NCI-H345 treated with DMSO at 0.1 percent for 48 hours (cell line): Measurements from ENCODE around the gene TPMT.
"Not testable (repeated sequence)": the region's sequence is repeated elsewhere in the genome, so short reads cannot be mapped to it uniquely, and the experiment has no call there.

Source experiments
- DNase-seq: peaks from one replicate; lab custom pipeline; 2025; ENCODE audit not compliant: unreplicated experiment; lab: John Stamatoyannopoulos, UW

Gene TPMT

GRCh38 chr6:18154507-18155149 is at the start of gene TPMT:
TSS of gene TPMT (minus strand) at chr6:18155077. CDS start at chr6:18149127, 5,950 bp downstream.
- peak; percentile 94 for DNase-seq

- DNase-seq = no peak
Measured at GRCh38 chr6:18203786-18204185, 48.9 kb upstream of the TPMT start.

GRCh38 chr6:18192026-18192425 is 37.1 kb upstream of the TPMT start:
- no peak for DNase-seq

- DNase-seq = no peak
Measured at GRCh38 chr6:18189196-18189595, 34.3 kb upstream of the TPMT start.

- DNase-seq = no peak
Measured at GRCh38 chr6:18187701-18188100, 32.8 kb upstream of the TPMT start.

- no peak for DNase-seq
Measured at GRCh38 chr6:18186540-18187250, 31.8 kb upstream of the TPMT start.

- DNase-seq = no peak
Measured at GRCh38 chr6:18186033-18186432, 31.2 kb upstream of the TPMT start.

- no peak for DNase-seq
Measured at GRCh38 chr6:18185624-18186023, 30.7 kb upstream of the TPMT start.

GRCh38 chr6:18183766-18184165 is 28.9 kb upstream of the TPMT start:
- DNase-seq = no peak

- no peak for DNase-seq
Measured at GRCh38 chr6:18182568-18182967, 27.7 kb upstream of the TPMT start.

GRCh38 chr6:18179770-18180356 is 25.0 kb upstream of the TPMT start:
- DNase-seq = no peak

GRCh38 chr6:18178960-18179615 is 24.2 kb upstream of the TPMT start:
- DNase-seq = no peak

GRCh38 chr6:18177286-18177965 is 22.5 kb upstream of the TPMT start:
- no peak for DNase-seq

GRCh38 chr6:18176198-18176597 is 21.3 kb upstream of the TPMT start:
- not testable (repeated sequence) for DNase-seq

- no peak for DNase-seq
Measured at GRCh38 chr6:18171871-18172270, 17.0 kb upstream of the TPMT start.

- no peak for DNase-seq
Measured at GRCh38 chr6:18168264-18168663, 13.4 kb upstream of the TPMT start.

- DNase-seq = no peak
Measured at GRCh38 chr6:18166312-18167036, 11.6 kb upstream of the TPMT start.

- no peak for DNase-seq
Measured at GRCh38 chr6:18165751-18166150, 10.9 kb upstream of the TPMT start.

GRCh38 chr6:18162401-18162800 is 7.5 kb upstream of the TPMT start:
- no peak for DNase-seq

GRCh38 chr6:18161431-18161830 is 6.6 kb upstream of the TPMT start:
- no peak for DNase-seq

GRCh38 chr6:18160911-18161310 is 6.0 kb upstream of the TPMT start:
- DNase-seq = no peak
